Mesendoderm (in vitro differentiated cells): ENCODE results near the gene TMIGD3.

Source experiments
- DNase-seq: peaks from one replicate; pipeline ENCODE4 v3.0.0; 2013
- H2AK5ac ChIP-seq: 2 replicates; pipeline ENCODE4 v1.6.1; 2013; ENCODE audit warnings: low read length, inconsistent platforms
- H2BK120ac ChIP-seq: 2 replicates; pipeline ENCODE4 v1.6.1; 2013; ENCODE audit warnings: low read depth, mild to moderate bottlenecking, low read length, moderate library complexity, mixed read lengths
- H2BK15ac ChIP-seq: replicated peaks from 2 replicates; pipeline ENCODE4 v1.6.1; 2013; ENCODE audit warnings: low read depth, mild to moderate bottlenecking, moderate library complexity
- H2BK5ac ChIP-seq: 2 replicates; pipeline ENCODE4 v1.6.1; 2013; ENCODE audit warnings: low read length, inconsistent platforms
- H3K18ac ChIP-seq: 2 replicates; pipeline ENCODE4 v1.6.1; 2013; ENCODE audit warnings: mild to moderate bottlenecking, low read length, mixed read lengths
- H3K23ac ChIP-seq: one replicate; pipeline ENCODE4 v1.6.1; 2013; ENCODE audit warnings: low read length
- H3K27ac ChIP-seq: 2 replicates; pipeline ENCODE4 v1.5.1; 2013; ENCODE audit warnings: low read depth, mild to moderate bottlenecking, inconsistent platforms, low read length, moderate library complexity
- H3K27me3 ChIP-seq: 2 replicates; pipeline ENCODE4 v1.6.1; 2013; ENCODE audit warnings: low read length, control low read depth, mild to moderate bottlenecking, inconsistent platforms; ENCODE audit not compliant: insufficient read depth, poor library complexity
- H3K36me3 ChIP-seq: 2 replicates; pipeline ENCODE4 v1.6.1; 2013; ENCODE audit warnings: low read length, inconsistent platforms; ENCODE audit not compliant: control insufficient read depth, insufficient read depth
- H3K4ac ChIP-seq: one replicate; pipeline ENCODE4 v1.6.1; 2013; ENCODE audit warnings: low read depth, mild to moderate bottlenecking, low read length, moderate library complexity
- H3K4me1 ChIP-seq: 2 replicates; pipeline ENCODE4 v1.6.1; 2013; ENCODE audit warnings: low read depth, low read length, inconsistent platforms; ENCODE audit not compliant: control insufficient read depth
- H3K4me2 ChIP-seq: 2 replicates; pipeline ENCODE4 v1.6.1; 2013; ENCODE audit warnings: low read length
- H3K4me3 ChIP-seq: 2 replicates; pipeline ENCODE4 v1.5.1; 2013; ENCODE audit warnings: mild to moderate bottlenecking, low read length
- H3K56ac ChIP-seq: one replicate; pipeline ENCODE4 v1.6.1; 2013; ENCODE audit warnings: low read length
- H3K79me1 ChIP-seq: 2 replicates; pipeline ENCODE4 v1.6.1; 2013; ENCODE audit warnings: low read length, inconsistent platforms
- H3K79me2 ChIP-seq: 2 replicates; pipeline ENCODE4 v1.6.1; 2013; ENCODE audit warnings: mild to moderate bottlenecking, low read length; ENCODE audit not compliant: control insufficient read depth, insufficient read depth
- H3K9ac ChIP-seq: 2 replicates; pipeline ENCODE4 v1.6.1; 2013; ENCODE audit warnings: low read length, inconsistent platforms
- H4K5ac ChIP-seq: one replicate; pipeline ENCODE4 v1.6.1; 2013; ENCODE audit warnings: low read length
- H4K8ac ChIP-seq: one replicate; pipeline ENCODE4 v1.6.1; 2013; ENCODE audit warnings: low read depth, mild to moderate bottlenecking, control low read depth, low read length, moderate library complexity
- WGBS: extraction: QIAGEN DNeasy Blood & Tissue Kit; methylation state at CpG from one replicate; pipeline ENCODE4 v1.1.7; 2013; ENCODE audit warnings: low lambda C conversion rate, missing lambda C conversion rate; ENCODE audit not compliant: insufficient coverage; ENCODE audit errors: extremely low coverage; 5-methylcytosine and 5-hydroxymethylcytosine counted together

The TMIGD3 gene

GRCh38 chr1:111448918-111449702 lies 54.3 kb downstream of the TMIGD3 start, which contains the start of the genes ATP5PB and WDR77:
TSS of gene ATP5PB (plus strand) at chr1:111449464. CDS start at chr1:111449542, 78 bp downstream.
TSS of gene WDR77 (minus strand) at chr1:111449256. CDS start at chr1:111449169, 87 bp downstream.
- H2BK5ac ChIP-seq, result peak within 1 kb of the TSS; percentile 24
- H3K79me1 ChIP-seq, result peaks cover 26% of the 10 kb centered on the region
- peak within 1 kb of the TSS; percentile 39 for H3K27ac ChIP-seq
- H3K36me3 ChIP-seq, result peaks cover 2% of the 10 kb centered on the region
- H3K79me2 ChIP-seq, result peaks cover 49% of the 10 kb centered on the region
- H2BK120ac ChIP-seq, result no peak within 1 kb of the TSS
- H4K5ac ChIP-seq, result no peak within 1 kb of the TSS
- no peak within 1 kb of the TSS for H4K8ac ChIP-seq
- no peak within 1 kb of the TSS for H2BK15ac ChIP-seq
- H3K4me3 ChIP-seq, result peak within 1 kb of the TSS; percentile 82
- peak within 1 kb of the TSS; percentile 96 for H3K56ac ChIP-seq
- peak within 1 kb of the TSS; percentile 73 for H3K4ac ChIP-seq
- no peak within 1 kb of the TSS for H2AK5ac ChIP-seq
- H3K4me1 ChIP-seq, result peaks cover 10% of the 10 kb centered on the region
- peak within 1 kb of the TSS; percentile 94 for H3K9ac ChIP-seq
- peak; percentile 100 for DNase-seq
- H3K18ac ChIP-seq, result peak within 1 kb of the TSS; percentile 78
- no peaks in the 10 kb centered on the region for H3K27me3 ChIP-seq
- WGBS, result no CpG with 5 or more reads among the region's 54 CpGs
- peak within 1 kb of the TSS; percentile 90 for H3K4me2 ChIP-seq
- peak within 1 kb of the TSS; percentile 52 for H3K23ac ChIP-seq

GRCh38 chr1:111448482-111448917 lies 54.9 kb downstream of the TMIGD3 start:
- Histone ChIP-seq H2BK15ac (no peak overlapping the region), H4K5ac (no peak overlapping the region), H3K36me3 (peaks cover 4% of the 10 kb centered on the region), H3K79me2 (peaks cover 49% of the 10 kb centered on the region), H4K8ac (no peak overlapping the region), H3K4me3 (peak overlapping the region; percentile 82), H3K4ac (peak overlapping the region; percentile 73), H3K4me1 (peaks cover 10% of the 10 kb centered on the region), H3K18ac (no peak overlapping the region), H3K56ac (peak overlapping the region; percentile 90), H3K23ac (peak overlapping the region; percentile 52), H2AK5ac (no peak overlapping the region), H3K4me2 (peak overlapping the region; percentile 90), H3K9ac (peak overlapping the region; percentile 94), H2BK5ac (no peak overlapping the region), H3K27me3 (no peaks in the 10 kb centered on the region), H2BK120ac (no peak overlapping the region), H3K27ac (peak overlapping the region; percentile 39), H3K79me1 (peaks cover 26% of the 10 kb centered on the region)
- peak; percentile 42 for DNase-seq
- WGBS, result no CpG with 5 or more reads among the region's 25 CpGs

GRCh38 chr1:111446967-111447892 lies 56.2 kb downstream of the TMIGD3 start:
- Histone ChIP-seq H4K5ac (no peak overlapping the region), H3K4me1 (peaks cover 10% of the 10 kb centered on the region), H2BK5ac (no peak overlapping the region), H3K23ac (no peak overlapping the region), H2AK5ac (no peak overlapping the region), H2BK15ac (no peak overlapping the region), H3K18ac (no peak overlapping the region), H3K27me3 (no peaks in the 10 kb centered on the region), H3K27ac (no peak overlapping the region), H3K79me2 (peaks cover 49% of the 10 kb centered on the region), H3K36me3 (peaks cover 6% of the 10 kb centered on the region), H3K4me3 (no peak overlapping the region), H3K56ac (peak overlapping the region; percentile 27), H3K9ac (peak overlapping the region; percentile 94), H3K4ac (no peak overlapping the region), H3K4me2 (peak overlapping the region; percentile 37), H3K79me1 (peaks cover 24% of the 10 kb centered on the region), H4K8ac (no peak overlapping the region), H2BK120ac (no peak overlapping the region)
- no CpG with 5 or more reads among the region's 4 CpGs for WGBS
- no peak for DNase-seq

- H3K4me3 ChIP-seq, result no peak overlapping the region
- H3K36me3 ChIP-seq, result peaks cover 6% of the 10 kb centered on the region
- no peak overlapping the region for H4K5ac ChIP-seq
- no peak overlapping the region for H3K4ac ChIP-seq
- no peak overlapping the region for H3K9ac ChIP-seq
- H3K4me1 ChIP-seq, result peaks cover 10% of the 10 kb centered on the region
- H2BK15ac ChIP-seq, result no peak overlapping the region
- no peak overlapping the region for H3K27ac ChIP-seq
- H3K79me1 ChIP-seq, result peaks cover 22% of the 10 kb centered on the region
- no peak overlapping the region for H3K4me2 ChIP-seq
- no peaks in the 10 kb centered on the region for H3K27me3 ChIP-seq
- no peak overlapping the region for H4K8ac ChIP-seq
- no peak overlapping the region for H3K18ac ChIP-seq
- DNase-seq, result no peak
- peaks cover 48% of the 10 kb centered on the region for H3K79me2 ChIP-seq
- WGBS, result no CpG with 5 or more reads among the region's 4 CpGs
- no peak overlapping the region for H2BK5ac ChIP-seq
- H2BK120ac ChIP-seq, result no peak overlapping the region
- H2AK5ac ChIP-seq, result no peak overlapping the region
- no peak overlapping the region for H3K56ac ChIP-seq
- no peak overlapping the region for H3K23ac ChIP-seq
Measured at GRCh38 chr1:111446546-111446945, 56.9 kb downstream of the TMIGD3 start.

GRCh38 chr1:111444031-111444430 lies 59.4 kb downstream of the TMIGD3 start:
- H3K27me3 ChIP-seq, result no peaks in the 10 kb centered on the region
- H2AK5ac ChIP-seq, result no peak overlapping the region
- H3K4me3 ChIP-seq, result no peak overlapping the region
- H4K8ac ChIP-seq, result no peak overlapping the region
- H3K23ac ChIP-seq, result no peak overlapping the region
- no peak overlapping the region for H2BK120ac ChIP-seq
- H2BK5ac ChIP-seq, result no peak overlapping the region
- H3K4me1 ChIP-seq, result peaks cover 8% of the 10 kb centered on the region
- no peak overlapping the region for H3K9ac ChIP-seq
- H3K79me2 ChIP-seq, result peaks cover 29% of the 10 kb centered on the region
- H3K36me3 ChIP-seq, result peaks cover 13% of the 10 kb centered on the region
- H3K27ac ChIP-seq, result no peak overlapping the region
- H3K56ac ChIP-seq, result no peak overlapping the region
- no peak for DNase-seq
- peaks cover 14% of the 10 kb centered on the region for H3K79me1 ChIP-seq
- no peak overlapping the region for H3K4me2 ChIP-seq
- H3K18ac ChIP-seq, result no peak overlapping the region
- no peak overlapping the region for H4K5ac ChIP-seq
- no peak overlapping the region for H2BK15ac ChIP-seq
- WGBS, result 100% methylated on average over 1 of the region's 3 CpGs
- no peak overlapping the region for H3K4ac ChIP-seq
